Measurements from ENCODE around the gene A1CF. TPM values are rescaled to one million over a fixed set of nuclear protein-coding genes. Genes with fewer than 3 reads are reported as not detected.

Gene A1CF
- total and polyA plus RNA-seq, 2 experiments from 2014 or later, result 0.05 TPM; not detected in 1

DNA sequence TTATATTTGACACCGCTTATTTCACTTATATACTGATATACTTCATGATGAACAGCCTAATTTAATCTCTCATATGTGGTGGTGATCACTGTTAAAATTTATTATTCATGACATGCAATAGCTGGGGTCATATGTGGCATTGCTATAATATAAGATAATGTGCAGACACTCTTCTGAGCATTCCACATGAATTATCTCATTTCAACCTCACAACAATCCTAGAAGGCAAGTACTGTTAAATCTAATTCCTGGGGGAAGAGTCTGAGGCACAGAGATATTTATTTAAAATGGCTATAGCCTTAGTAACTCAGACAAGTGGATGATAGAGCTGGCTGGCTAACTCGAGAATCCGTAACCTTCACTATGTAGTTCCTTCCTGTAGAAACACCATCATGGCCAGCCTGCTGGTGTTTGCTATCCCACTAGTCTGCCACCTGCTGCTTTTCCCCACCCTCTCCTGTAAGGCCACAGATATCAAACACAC is 46.6 kb upstream of the A1CF start (continued):
- no peak for TF ChIP-seq ZNF331 (CRISPR knock-in tag; IDR thresholded peaks at IDR 0.05; ENCODE audit: low read depth)

DNA sequence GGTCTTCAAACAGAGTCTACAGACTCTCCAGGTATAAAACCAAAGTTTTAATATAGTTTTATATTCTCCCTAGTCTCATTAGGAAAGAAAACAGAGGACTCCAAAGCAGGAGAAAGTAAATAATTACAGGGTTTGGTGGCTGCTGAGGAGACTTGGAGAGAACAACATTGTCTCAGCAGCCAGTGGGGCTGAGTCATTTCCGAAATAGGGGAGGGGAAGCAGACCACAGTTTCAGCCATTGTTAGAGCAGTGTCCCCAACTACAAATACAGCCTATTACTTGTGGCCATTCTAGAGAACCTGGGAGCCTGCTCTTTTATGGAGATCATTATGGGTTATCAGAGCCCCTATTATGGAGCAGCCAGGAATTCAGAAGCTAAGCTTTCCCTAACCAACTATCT is 44.2 kb upstream of the A1CF start:
- no peak overlapping the region for H3K4me3 Mint-ChIP-seq
- H2AFZ ChIP-seq, result no peak overlapping the region; the same call in 1 of the 2 replicates
- H3K9me3 Mint-ChIP-seq, result peaks cover 4% of the 10 kb centered on the region; the same call in 2 of the 3 replicates
- no peaks in the 10 kb centered on the region for H3K36me3 Mint-ChIP-seq (ENCODE audit: low read depth)
- no peaks in the 10 kb centered on the region for H3K4me1 ChIP-seq (ENCODE audit: insufficient read depth)
- H3F3A ChIP-seq (replicated peaks; ENCODE audit: low read depth), result no peaks in the 10 kb centered on the region
- no peaks in the 10 kb centered on the region for H3K36me3 ChIP-seq (ENCODE audit: insufficient read depth)
- H3K9me2 ChIP-seq (ENCODE audit: insufficient read depth), result 0 out of 2 replicates have a peak, but pooled peaks cover 4% of the 10 kb centered on the region
- H3K27ac Mint-ChIP-seq, result no peak overlapping the region
- no peaks in the 10 kb centered on the region for H3K27me3 ChIP-seq (ENCODE audit: insufficient read depth)
- no peaks in the 10 kb centered on the region for H4K20me1 ChIP-seq (replicated peaks; ENCODE audit: insufficient read depth)
- no peak overlapping the region for H3K27ac ChIP-seq (ENCODE audit: low read depth)
- H3K79me2 ChIP-seq (replicated peaks; ENCODE audit: insufficient read depth), result no peaks in the 10 kb centered on the region
- TF ChIP-seq JUNB (IDR thresholded peaks at IDR 0.05; ENCODE audit: unreplicated experiment) (no peak), EZH2phosphoT487 (IDR thresholded peaks at IDR 0.05; ENCODE audit: unreplicated experiment) (no peak), CREB1 (CRISPR knock-in tag; IDR thresholded peaks at IDR 0.05; ENCODE audit: low read depth) (no peak), STAT1 (IDR thresholded peaks at IDR 0.05; ENCODE audit: unreplicated experiment) (no peak), POLR2AphosphoS5 (IDR thresholded peaks at IDR 0.05; ENCODE audit: low read depth) (no peak), NANOG (IDR thresholded peaks at IDR 0.05; ENCODE audit: borderline replicate concordance) (no peak), ZNF114 (CRISPR knock-in tag; IDR thresholded peaks at IDR 0.05) (no peak), EZH2 (IDR thresholded peaks at IDR 0.05; ENCODE audit: low read depth, unreplicated experiment) (no peak), ZNF331 (CRISPR knock-in tag; IDR thresholded peaks at IDR 0.05; ENCODE audit: low read depth) (no peak)
- TF ChIP-seq, protein P1, sequence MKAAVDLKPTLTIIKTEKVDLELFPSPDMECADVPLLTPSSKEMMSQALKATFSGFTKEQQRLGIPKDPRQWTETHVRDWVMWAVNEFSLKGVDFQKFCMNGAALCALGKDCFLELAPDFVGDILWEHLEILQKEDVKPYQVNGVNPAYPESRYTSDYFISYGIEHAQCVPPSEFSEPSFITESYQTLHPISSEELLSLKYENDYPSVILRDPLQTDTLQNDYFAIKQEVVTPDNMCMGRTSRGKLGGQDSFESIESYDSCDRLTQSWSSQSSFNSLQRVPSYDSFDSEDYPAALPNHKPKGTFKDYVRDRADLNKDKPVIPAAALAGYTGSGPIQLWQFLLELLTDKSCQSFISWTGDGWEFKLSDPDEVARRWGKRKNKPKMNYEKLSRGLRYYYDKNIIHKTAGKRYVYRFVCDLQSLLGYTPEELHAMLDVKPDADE (IDR thresholded peaks at IDR 0.05), result no peak
- TF ChIP-seq, protein P2, sequence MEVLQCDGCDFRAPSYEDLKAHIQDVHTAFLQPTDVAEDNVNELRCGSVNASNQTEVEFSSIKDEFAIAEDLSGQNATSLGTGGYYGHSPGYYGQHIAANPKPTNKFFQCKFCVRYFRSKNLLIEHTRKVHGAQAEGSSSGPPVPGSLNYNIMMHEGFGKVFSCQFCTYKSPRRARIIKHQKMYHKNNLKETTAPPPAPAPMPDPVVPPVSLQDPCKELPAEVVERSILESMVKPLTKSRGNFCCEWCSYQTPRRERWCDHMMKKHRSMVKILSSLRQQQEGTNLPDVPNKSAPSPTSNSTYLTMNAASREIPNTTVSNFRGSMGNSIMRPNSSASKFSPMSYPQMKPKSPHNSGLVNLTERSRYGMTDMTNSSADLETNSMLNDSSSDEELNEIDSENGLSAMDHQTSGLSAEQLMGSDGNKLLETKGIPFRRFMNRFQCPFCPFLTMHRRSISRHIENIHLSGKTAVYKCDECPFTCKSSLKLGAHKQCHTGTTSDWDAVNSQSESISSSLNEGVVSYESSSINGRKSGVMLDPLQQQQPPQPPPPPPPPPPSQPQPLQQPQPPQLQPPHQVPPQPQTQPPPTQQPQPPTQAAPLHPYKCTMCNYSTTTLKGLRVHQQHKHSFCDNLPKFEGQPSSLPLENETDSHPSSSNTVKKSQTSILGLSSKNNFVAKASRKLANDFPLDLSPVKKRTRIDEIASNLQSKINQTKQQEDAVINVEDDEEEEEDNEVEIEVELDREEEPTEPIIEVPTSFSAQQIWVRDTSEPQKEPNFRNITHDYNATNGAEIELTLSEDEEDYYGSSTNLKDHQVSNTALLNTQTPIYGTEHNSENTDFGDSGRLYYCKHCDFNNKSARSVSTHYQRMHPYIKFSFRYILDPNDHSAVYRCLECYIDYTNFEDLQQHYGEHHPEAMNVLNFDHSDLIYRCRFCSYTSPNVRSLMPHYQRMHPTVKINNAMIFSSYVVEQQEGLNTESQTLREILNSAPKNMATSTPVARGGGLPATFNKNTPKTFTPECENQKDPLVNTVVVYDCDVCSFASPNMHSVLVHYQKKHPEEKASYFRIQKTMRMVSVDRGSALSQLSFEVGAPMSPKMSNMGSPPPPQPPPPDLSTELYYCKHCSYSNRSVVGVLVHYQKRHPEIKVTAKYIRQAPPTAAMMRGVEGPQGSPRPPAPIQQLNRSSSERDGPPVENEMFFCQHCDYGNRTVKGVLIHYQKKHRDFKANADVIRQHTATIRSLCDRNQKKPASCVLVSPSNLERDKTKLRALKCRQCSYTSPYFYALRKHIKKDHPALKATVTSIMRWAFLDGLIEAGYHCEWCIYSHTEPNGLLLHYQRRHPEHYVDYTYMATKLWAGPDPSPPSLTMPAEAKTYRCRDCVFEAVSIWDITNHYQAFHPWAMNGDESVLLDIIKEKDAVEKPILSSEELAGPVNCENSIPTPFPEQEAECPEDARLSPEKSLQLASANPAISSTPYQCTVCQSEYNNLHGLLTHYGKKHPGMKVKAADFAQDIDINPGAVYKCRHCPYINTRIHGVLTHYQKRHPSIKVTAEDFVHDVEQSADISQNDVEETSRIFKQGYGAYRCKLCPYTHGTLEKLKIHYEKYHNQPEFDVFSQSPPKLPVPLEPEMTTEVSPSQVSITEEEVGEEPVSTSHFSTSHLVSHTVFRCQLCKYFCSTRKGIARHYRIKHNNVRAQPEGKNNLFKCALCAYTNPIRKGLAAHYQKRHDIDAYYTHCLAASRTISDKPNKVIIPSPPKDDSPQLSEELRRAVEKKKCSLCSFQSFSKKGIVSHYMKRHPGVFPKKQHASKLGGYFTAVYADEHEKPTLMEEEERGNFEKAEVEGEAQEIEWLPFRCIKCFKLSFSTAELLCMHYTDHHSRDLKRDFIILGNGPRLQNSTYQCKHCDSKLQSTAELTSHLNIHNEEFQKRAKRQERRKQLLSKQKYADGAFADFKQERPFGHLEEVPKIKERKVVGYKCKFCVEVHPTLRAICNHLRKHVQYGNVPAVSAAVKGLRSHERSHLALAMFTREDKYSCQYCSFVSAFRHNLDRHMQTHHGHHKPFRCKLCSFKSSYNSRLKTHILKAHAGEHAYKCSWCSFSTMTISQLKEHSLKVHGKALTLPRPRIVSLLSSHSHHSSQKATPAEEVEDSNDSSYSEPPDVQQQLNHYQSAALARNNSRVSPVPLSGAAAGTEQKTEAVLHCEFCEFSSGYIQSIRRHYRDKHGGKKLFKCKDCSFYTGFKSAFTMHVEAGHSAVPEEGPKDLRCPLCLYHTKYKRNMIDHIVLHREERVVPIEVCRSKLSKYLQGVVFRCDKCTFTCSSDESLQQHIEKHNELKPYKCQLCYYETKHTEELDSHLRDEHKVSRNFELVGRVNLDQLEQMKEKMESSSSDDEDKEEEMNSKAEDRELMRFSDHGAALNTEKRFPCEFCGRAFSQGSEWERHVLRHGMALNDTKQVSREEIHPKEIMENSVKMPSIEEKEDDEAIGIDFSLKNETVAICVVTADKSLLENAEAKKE (CRISPR knock-in tag; IDR thresholded peaks at IDR 0.05), result no peak
- TF ChIP-seq, protein P3, sequence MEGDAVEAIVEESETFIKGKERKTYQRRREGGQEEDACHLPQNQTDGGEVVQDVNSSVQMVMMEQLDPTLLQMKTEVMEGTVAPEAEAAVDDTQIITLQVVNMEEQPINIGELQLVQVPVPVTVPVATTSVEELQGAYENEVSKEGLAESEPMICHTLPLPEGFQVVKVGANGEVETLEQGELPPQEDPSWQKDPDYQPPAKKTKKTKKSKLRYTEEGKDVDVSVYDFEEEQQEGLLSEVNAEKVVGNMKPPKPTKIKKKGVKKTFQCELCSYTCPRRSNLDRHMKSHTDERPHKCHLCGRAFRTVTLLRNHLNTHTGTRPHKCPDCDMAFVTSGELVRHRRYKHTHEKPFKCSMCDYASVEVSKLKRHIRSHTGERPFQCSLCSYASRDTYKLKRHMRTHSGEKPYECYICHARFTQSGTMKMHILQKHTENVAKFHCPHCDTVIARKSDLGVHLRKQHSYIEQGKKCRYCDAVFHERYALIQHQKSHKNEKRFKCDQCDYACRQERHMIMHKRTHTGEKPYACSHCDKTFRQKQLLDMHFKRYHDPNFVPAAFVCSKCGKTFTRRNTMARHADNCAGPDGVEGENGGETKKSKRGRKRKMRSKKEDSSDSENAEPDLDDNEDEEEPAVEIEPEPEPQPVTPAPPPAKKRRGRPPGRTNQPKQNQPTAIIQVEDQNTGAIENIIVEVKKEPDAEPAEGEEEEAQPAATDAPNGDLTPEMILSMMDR (conservative IDR thresholded peaks at IDR 0.05; ENCODE audit: low read depth in 2 of 2), result no peak
- TF ChIP-seq, protein P4, sequence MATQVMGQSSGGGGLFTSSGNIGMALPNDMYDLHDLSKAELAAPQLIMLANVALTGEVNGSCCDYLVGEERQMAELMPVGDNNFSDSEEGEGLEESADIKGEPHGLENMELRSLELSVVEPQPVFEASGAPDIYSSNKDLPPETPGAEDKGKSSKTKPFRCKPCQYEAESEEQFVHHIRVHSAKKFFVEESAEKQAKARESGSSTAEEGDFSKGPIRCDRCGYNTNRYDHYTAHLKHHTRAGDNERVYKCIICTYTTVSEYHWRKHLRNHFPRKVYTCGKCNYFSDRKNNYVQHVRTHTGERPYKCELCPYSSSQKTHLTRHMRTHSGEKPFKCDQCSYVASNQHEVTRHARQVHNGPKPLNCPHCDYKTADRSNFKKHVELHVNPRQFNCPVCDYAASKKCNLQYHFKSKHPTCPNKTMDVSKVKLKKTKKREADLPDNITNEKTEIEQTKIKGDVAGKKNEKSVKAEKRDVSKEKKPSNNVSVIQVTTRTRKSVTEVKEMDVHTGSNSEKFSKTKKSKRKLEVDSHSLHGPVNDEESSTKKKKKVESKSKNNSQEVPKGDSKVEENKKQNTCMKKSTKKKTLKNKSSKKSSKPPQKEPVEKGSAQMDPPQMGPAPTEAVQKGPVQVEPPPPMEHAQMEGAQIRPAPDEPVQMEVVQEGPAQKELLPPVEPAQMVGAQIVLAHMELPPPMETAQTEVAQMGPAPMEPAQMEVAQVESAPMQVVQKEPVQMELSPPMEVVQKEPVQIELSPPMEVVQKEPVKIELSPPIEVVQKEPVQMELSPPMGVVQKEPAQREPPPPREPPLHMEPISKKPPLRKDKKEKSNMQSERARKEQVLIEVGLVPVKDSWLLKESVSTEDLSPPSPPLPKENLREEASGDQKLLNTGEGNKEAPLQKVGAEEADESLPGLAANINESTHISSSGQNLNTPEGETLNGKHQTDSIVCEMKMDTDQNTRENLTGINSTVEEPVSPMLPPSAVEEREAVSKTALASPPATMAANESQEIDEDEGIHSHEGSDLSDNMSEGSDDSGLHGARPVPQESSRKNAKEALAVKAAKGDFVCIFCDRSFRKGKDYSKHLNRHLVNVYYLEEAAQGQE (IDR thresholded peaks at IDR 0.05; ENCODE audit: unreplicated experiment), result no peak
- peaks cover 2% of the 10 kb centered on the region for H3K27me3 Mint-ChIP-seq (ENCODE audit: insufficient read depth, low read depth, poor library complexity)
- no peak overlapping the region for H3K4me2 ChIP-seq
- H3K4me3 ChIP-seq, result no peak overlapping the region
- no peaks in the 10 kb centered on the region for H3K4me1 Mint-ChIP-seq
- ATAC-seq (no peak), DNase-seq (ENCODE audit: low spot score) (no peak)
